Liver (tissue), 9 donors: ENCODE results near the gene RGL1. TPM values are rescaled to one million over a fixed set of nuclear protein-coding genes. Genes with fewer than 3 reads are reported as not detected.

Experiments
- DNase-seq: peaks from one replicate; pipeline ENCODE4 v3.0.0-alpha.2; 2017; ENCODE audit warnings: low spot score
- H3K27ac ChIP-seq, 2 donors: one replicate each; pipeline ENCODE4 v1.7.0; 2013; ENCODE audit warnings: inconsistent platforms in 2 of 2, low read length in 2 of 2, control low read depth in 1 of 2, low read depth in 1 of 2, mild to moderate bottlenecking in 1 of 2
- H3K27me3 ChIP-seq, 4 donors: one replicate each; pipeline versions ENCODE4 v1.6.1 to v1.7.0; 2013; ENCODE audit warnings: low read length in 3 of 4, inconsistent platforms in 1 of 4, mild to moderate bottlenecking in 1 of 4, moderate library complexity in 1 of 4; ENCODE audit not compliant: control insufficient read depth in 4 of 4, insufficient read depth in 4 of 4
- H3K36me3 ChIP-seq, 4 donors: one replicate each; pipeline versions ENCODE4 v1.6.1 to v1.7.0; 2013; ENCODE audit warnings: low read length in 3 of 4, mild to moderate bottlenecking in 3 of 4, low read depth in 1 of 4, moderate library complexity in 1 of 4; ENCODE audit not compliant: control insufficient read depth in 4 of 4, insufficient read depth in 3 of 4
- H3K4me1 ChIP-seq, 4 donors: one replicate each; pipeline versions ENCODE4 v1.6.1 to v1.7.0; 2013; ENCODE audit warnings: low read length in 3 of 4, mild to moderate bottlenecking in 3 of 4, moderate library complexity in 1 of 4; ENCODE audit not compliant: control insufficient read depth in 4 of 4, insufficient read depth in 4 of 4
- H3K4me3 ChIP-seq, 3 donors: one replicate each; pipeline versions ENCODE4 v1.6.1 to v1.7.0; 2013; ENCODE audit warnings: low read length in 3 of 3, control low read depth in 1 of 3, low read depth in 1 of 3, mild to moderate bottlenecking in 1 of 3
- H3K9ac ChIP-seq, 2 donors: one replicate each; pipeline ENCODE4 v1.7.0; 2013; ENCODE audit warnings: low read length in 2 of 2, mild to moderate bottlenecking in 2 of 2, moderate library complexity in 2 of 2, control low read depth in 1 of 2, low read depth in 1 of 2
- H3K9me3 ChIP-seq, 4 donors: one replicate each; pipeline versions ENCODE4 v1.6.1 to v1.7.0; 2013; ENCODE audit warnings: low read length in 3 of 4; ENCODE audit not compliant: control insufficient read depth in 4 of 4
- EGR1 ChIP-seq, 2 donors: IDR thresholded peaks; 2 replicates each; pipeline ENCODE4 v1.6.1; 2016 to 2018; ENCODE audit warnings: antibody characterized with exemption in 2 of 2, low read depth in 2 of 2
- FOXA1 ChIP-seq: IDR thresholded peaks from 2 replicates; pipeline ENCODE4 v1.6.1; 2016; ENCODE audit warnings: antibody characterized with exemption
- FOXA2 ChIP-seq: IDR thresholded peaks from 2 replicates; pipeline ENCODE4 v1.6.1; 2016; ENCODE audit warnings: antibody characterized with exemption
- GABPA ChIP-seq, 2 donors: IDR thresholded peaks in 1 of 2; conservative IDR thresholded peaks in 1 of 2; 2 replicates each; pipeline ENCODE4 v1.6.1; 2016; ENCODE audit warnings: antibody characterized with exemption in 2 of 2, mild to moderate bottlenecking in 1 of 2, moderate library complexity in 1 of 2
- HNF4A ChIP-seq, 2 donors: conservative IDR thresholded peaks; 2 replicates each; pipeline ENCODE4 v1.6.1; 2016; ENCODE audit warnings: antibody characterized with exemption in 2 of 2, mild to moderate bottlenecking in 2 of 2
- HNF4G ChIP-seq: IDR thresholded peaks from 2 replicates; pipeline ENCODE4 v1.6.1; 2016; ENCODE audit warnings: antibody characterized with exemption
- JUND ChIP-seq, 2 donors: IDR thresholded peaks; 2 replicates each; pipeline ENCODE4 v1.6.1; 2016; ENCODE audit warnings: antibody characterized with exemption in 2 of 2
- NR2F2 ChIP-seq: IDR thresholded peaks from 2 replicates; pipeline ENCODE4 v1.6.1; 2016; ENCODE audit warnings: antibody characterized with exemption
- RAD21 ChIP-seq, 2 donors: IDR thresholded peaks; 2 replicates each; pipeline ENCODE4 v1.6.1; 2016; ENCODE audit warnings: antibody characterized with exemption in 2 of 2, mild to moderate bottlenecking in 2 of 2
- RXRA ChIP-seq, 2 donors: IDR thresholded peaks; 2 replicates each; pipeline ENCODE4 v1.6.1; 2017 to 2018; ENCODE audit warnings: antibody characterized with exemption in 2 of 2, mild to moderate bottlenecking in 1 of 2
- SP1 ChIP-seq: IDR thresholded peaks from 2 replicates; pipeline ENCODE4 v1.6.1; 2018; ENCODE audit warnings: antibody characterized with exemption, mild to moderate bottlenecking
- TAF1 ChIP-seq: conservative IDR thresholded peaks from 2 replicates; pipeline ENCODE4 v1.6.1; 2016; ENCODE audit warnings: antibody characterized with exemption, mild to moderate bottlenecking
- YY1 ChIP-seq: IDR thresholded peaks from 2 replicates; pipeline ENCODE4 v1.6.1; 2016; ENCODE audit warnings: antibody characterized with exemption, mild to moderate bottlenecking
- WGBS: extraction: QIAGEN DNeasy Blood & Tissue Kit; methylation state at CpG from one replicate; pipeline ENCODE4 v1.1.7; 2013; 5-methylcytosine and 5-hydroxymethylcytosine counted together
- polyA plus RNA-seq, 2 donors: library from polyadenylated mRNA; stranded (reverse) in 1 of 2; unstranded in 1 of 2; fragments of 200-250 nt in 1 of 2; fragments of >200 nt in 1 of 2; fragmentation: Nextera tagmentation in 1 of 2; extraction: Ambion mirVana in 1 of 2; gene quantifications; one replicate each; pipeline versions ENCODE4 v1.2.1 to v1.2.3, GENCODE V29; 2013 to 2015
- total RNA-seq, 2 donors: library from RNA; depleted of rRNA; stranded (reverse); fragments of >200 nt; gene quantifications; one replicate each; pipeline ENCODE4 v1.2.3, GENCODE V29; 2014
- TF ChIP-seq, protein P1 (sequence below): IDR thresholded peaks from 2 replicates; pipeline ENCODE4 v1.6.1; 2016; ENCODE audit warnings: antibody characterized with exemption
- TF ChIP-seq, protein P2 (sequence below): IDR thresholded peaks from 2 replicates; pipeline ENCODE4 v1.6.1; 2016; ENCODE audit warnings: antibody characterized with exemption
- TF ChIP-seq, protein P3 (sequence below): IDR thresholded peaks from 2 replicates; pipeline ENCODE4 v1.6.1; 2016; ENCODE audit warnings: antibody characterized with exemption
- TF ChIP-seq, protein P4 (sequence below): IDR thresholded peaks from 2 replicates; pipeline ENCODE4 v1.6.1; 2016; ENCODE audit warnings: antibody characterized with exemption, mild to moderate bottlenecking
- donor health status: healthy.
- donor health status: healthy.
- donor health status: healthy.
- donor health status: healthy.
- donor health status: healthy.

Gene RGL1
- total and polyA plus RNA-seq, 4 donors, result 3.9 to 15.3 (median 8.9) TPM

DNA sequence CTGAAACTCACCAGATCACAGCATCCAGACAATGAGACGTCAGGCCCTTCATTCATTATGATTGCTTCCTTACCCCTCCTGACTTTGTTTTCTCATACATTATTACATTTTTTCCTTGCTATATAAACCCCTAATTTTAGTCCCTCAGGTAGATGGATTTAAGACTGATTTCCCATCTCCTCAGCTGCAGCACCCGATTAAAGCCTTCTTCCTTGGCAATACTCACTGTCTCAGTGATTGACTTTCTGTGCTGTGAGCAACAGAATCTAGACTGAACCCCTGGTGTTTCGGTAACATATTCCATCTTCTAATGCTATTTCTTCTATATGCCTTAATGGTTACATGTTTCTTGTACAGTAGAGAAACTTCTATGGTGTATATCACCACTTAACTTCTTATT lies 30.0 kb upstream of the RGL1 start:
- H3K27me3 ChIP-seq, result no peaks in the 10 kb centered on the region
- DNase-seq, result no peak
- H3K36me3 ChIP-seq, result no peaks in the 10 kb centered on the region
- no peak overlapping the region for H3K27ac ChIP-seq
- H3K4me3 ChIP-seq, result no peak overlapping the region
- H3K4me1 ChIP-seq, result no peaks in the 10 kb centered on the region
- 98% methylated on average over 3 of the region's 3 CpGs for WGBS
- peaks cover 0 to 9% (median 0%) of the 10 kb centered on the region in 4 donors for H3K9me3 ChIP-seq
- no peak overlapping the region for H3K9ac ChIP-seq
- TF ChIP-seq RAD21 (IDR thresholded peaks at IDR 0.05), result no peak
- TF ChIP-seq YY1, result no peak
- no peak for TF ChIP-seq HNF4G
- TF ChIP-seq EGR1 (IDR thresholded peaks at IDR 0.05; ENCODE audit: low read depth in 2 of 2), result no peak
- TF ChIP-seq, protein P1, sequence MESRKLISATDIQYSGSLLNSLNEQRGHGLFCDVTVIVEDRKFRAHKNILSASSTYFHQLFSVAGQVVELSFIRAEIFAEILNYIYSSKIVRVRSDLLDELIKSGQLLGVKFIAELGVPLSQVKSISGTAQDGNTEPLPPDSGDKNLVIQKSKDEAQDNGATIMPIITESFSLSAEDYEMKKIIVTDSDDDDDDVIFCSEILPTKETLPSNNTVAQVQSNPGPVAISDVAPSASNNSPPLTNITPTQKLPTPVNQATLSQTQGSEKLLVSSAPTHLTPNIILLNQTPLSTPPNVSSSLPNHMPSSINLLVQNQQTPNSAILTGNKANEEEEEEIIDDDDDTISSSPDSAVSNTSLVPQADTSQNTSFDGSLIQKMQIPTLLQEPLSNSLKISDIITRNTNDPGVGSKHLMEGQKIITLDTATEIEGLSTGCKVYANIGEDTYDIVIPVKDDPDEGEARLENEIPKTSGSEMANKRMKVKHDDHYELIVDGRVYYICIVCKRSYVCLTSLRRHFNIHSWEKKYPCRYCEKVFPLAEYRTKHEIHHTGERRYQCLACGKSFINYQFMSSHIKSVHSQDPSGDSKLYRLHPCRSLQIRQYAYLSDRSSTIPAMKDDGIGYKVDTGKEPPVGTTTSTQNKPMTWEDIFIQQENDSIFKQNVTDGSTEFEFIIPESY, result no peak
- no peak for TF ChIP-seq FOXA2
- TF ChIP-seq SP1, result no peak
- no peak for TF ChIP-seq HNF4A (conservative IDR thresholded peaks at IDR 0.05)
- TF ChIP-seq FOXA1, result no peak
- no peak for TF ChIP-seq TAF1
- TF ChIP-seq, protein P2, sequence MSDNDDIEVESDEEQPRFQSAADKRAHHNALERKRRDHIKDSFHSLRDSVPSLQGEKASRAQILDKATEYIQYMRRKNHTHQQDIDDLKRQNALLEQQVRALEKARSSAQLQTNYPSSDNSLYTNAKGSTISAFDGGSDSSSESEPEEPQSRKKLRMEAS, result no peak

DNA sequence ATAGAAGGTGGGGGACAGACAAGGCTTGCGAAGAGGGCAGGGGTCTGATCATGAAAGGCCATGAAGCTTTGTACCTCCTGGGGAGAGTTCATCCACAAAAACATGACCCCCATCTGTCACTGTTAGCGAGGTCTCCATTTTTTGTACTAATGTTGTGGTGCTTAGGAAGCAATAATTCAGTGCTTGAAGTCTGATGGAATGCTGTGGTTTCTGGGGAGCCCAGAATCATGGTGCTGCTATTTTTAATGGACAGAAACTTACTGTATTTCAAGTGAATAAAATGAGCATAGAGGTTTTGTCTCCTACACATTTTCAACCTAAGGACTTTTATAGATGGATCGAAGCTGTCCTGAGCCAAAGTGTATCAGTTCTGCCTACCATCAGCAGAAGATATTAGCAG lies 28.2 kb upstream of the RGL1 start:
- H3K27me3 ChIP-seq, result no peaks in the 10 kb centered on the region
- no peaks in the 10 kb centered on the region for H3K4me1 ChIP-seq
- H3K4me3 ChIP-seq, result no peak overlapping the region
- no peak for DNase-seq
- TF ChIP-seq HNF4A (conservative IDR thresholded peaks at IDR 0.05), result no peak
- TF ChIP-seq EGR1 (IDR thresholded peaks at IDR 0.05; ENCODE audit: low read depth in 2 of 2), result no peak
- no peak for TF ChIP-seq YY1
- no peak for TF ChIP-seq JUND (IDR thresholded peaks at IDR 0.05)
- no peak for TF ChIP-seq FOXA1
- H3K27ac ChIP-seq, result no peak overlapping the region
- WGBS, result 96% methylated on average over 3 of the region's 3 CpGs
- H3K36me3 ChIP-seq, result no peaks in the 10 kb centered on the region
- no peak overlapping the region for H3K9ac ChIP-seq
- H3K9me3 ChIP-seq, result peaks cover 0 to 9% (median 0%) of the 10 kb centered on the region in 4 donors

DNA sequence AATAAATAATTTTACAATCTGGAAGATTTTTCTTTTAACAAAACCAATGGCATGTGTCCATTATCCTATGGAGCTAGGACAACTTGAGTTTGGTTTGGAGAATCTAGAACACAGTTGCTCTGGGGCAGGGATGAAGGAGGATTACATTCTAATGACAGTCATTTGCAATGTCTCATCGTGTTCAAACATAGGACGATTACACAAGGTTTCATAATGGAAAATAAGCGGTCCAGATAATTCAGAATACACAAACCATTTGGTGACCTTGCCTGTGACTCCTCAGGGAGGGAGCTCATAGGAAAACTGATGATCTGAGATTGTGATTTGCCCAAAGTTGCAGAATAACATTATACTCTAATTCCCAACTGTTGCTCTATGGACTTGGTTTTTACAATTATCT lies 27.6 kb upstream of the RGL1 start:
- 68% methylated on average over 3 of the region's 3 CpGs for WGBS
- DNase-seq, result no peak
- no peak overlapping the region for H3K27ac ChIP-seq
- H3K4me3 ChIP-seq, result no peak overlapping the region
- no peaks in the 10 kb centered on the region for H3K36me3 ChIP-seq
- H3K9ac ChIP-seq, result no peak overlapping the region
- H3K27me3 ChIP-seq, result no peaks in the 10 kb centered on the region
- H3K4me1 ChIP-seq, result no peaks in the 10 kb centered on the region
- peaks cover 0 to 9% (median 0%) of the 10 kb centered on the region in 4 donors for H3K9me3 ChIP-seq
- TF ChIP-seq RAD21 (IDR thresholded peaks at IDR 0.05) (no peak), FOXA1 (no peak), EGR1 (IDR thresholded peaks at IDR 0.05; ENCODE audit: low read depth in 2 of 2) (no peak), SP1 (no peak), TAF1 (no peak), NR2F2 (no peak), HNF4A (conservative IDR thresholded peaks at IDR 0.05) (no peak), YY1 (no peak), RXRA (IDR thresholded peaks at IDR 0.05) (no peak), FOXA2 (no peak), JUND (IDR thresholded peaks at IDR 0.05) (no peak), HNF4G (no peak), GABPA (IDR thresholded peaks at IDR 0.05 in 1 of 2, conservative IDR thresholded peaks at IDR 0.05 in 1 of 2) (no peak)
- TF ChIP-seq, protein P3, sequence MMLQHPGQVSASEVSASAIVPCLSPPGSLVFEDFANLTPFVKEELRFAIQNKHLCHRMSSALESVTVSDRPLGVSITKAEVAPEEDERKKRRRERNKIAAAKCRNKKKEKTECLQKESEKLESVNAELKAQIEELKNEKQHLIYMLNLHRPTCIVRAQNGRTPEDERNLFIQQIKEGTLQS, result no peak
- TF ChIP-seq, protein P1, result no peak
- TF ChIP-seq, protein P4, sequence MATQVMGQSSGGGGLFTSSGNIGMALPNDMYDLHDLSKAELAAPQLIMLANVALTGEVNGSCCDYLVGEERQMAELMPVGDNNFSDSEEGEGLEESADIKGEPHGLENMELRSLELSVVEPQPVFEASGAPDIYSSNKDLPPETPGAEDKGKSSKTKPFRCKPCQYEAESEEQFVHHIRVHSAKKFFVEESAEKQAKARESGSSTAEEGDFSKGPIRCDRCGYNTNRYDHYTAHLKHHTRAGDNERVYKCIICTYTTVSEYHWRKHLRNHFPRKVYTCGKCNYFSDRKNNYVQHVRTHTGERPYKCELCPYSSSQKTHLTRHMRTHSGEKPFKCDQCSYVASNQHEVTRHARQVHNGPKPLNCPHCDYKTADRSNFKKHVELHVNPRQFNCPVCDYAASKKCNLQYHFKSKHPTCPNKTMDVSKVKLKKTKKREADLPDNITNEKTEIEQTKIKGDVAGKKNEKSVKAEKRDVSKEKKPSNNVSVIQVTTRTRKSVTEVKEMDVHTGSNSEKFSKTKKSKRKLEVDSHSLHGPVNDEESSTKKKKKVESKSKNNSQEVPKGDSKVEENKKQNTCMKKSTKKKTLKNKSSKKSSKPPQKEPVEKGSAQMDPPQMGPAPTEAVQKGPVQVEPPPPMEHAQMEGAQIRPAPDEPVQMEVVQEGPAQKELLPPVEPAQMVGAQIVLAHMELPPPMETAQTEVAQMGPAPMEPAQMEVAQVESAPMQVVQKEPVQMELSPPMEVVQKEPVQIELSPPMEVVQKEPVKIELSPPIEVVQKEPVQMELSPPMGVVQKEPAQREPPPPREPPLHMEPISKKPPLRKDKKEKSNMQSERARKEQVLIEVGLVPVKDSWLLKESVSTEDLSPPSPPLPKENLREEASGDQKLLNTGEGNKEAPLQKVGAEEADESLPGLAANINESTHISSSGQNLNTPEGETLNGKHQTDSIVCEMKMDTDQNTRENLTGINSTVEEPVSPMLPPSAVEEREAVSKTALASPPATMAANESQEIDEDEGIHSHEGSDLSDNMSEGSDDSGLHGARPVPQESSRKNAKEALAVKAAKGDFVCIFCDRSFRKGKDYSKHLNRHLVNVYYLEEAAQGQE, result no peak
- TF ChIP-seq, protein P2, result no peak
